HG03066 (cell line): Measurements from ENCODE around the gene PKHD1.

Experiments
- ATAC-seq: cut with Tn5 transposase; IDR thresholded peaks from one replicate; pipeline ENCODE4 v1.9.1; 2021; ENCODE audit warnings: low read depth; ENCODE audit not compliant: unreplicated experiment

Gene PKHD1, protein sequence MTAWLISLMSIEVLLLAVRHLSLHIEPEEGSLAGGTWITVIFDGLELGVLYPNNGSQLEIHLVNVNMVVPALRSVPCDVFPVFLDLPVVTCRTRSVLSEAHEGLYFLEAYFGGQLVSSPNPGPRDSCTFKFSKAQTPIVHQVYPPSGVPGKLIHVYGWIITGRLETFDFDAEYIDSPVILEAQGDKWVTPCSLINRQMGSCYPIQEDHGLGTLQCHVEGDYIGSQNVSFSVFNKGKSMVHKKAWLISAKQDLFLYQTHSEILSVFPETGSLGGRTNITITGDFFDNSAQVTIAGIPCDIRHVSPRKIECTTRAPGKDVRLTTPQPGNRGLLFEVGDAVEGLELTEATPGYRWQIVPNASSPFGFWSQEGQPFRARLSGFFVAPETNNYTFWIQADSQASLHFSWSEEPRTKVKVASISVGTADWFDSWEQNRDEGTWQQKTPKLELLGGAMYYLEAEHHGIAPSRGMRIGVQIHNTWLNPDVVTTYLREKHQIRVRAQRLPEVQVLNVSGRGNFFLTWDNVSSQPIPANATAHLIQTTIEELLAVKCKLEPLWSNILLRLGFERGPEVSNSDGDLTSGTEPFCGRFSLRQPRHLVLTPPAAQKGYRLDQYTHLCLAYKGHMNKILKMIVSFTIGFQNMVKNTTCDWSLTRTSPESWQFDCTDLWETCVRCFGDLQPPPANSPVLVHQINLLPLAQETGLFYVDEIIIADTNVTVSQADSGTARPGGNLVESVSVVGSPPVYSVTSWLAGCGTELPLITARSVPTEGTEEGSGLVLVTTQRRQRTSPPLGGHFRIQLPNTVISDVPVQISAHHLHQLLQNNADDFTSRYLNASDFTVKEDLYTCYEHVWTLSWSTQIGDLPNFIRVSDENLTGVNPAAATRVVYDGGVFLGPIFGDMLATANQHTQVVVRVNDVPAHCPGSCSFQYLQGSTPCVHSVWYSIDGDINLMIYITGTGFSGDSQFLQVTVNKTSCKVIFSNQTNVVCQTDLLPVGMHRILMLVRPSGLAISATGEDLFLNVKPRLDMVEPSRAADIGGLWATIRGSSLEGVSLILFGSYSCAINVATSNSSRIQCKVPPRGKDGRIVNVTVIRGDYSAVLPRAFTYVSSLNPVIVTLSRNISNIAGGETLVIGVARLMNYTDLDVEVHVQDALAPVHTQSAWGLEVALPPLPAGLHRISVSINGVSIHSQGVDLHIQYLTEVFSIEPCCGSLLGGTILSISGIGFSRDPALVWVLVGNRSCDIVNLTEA (N-terminal part only)

DNA sequence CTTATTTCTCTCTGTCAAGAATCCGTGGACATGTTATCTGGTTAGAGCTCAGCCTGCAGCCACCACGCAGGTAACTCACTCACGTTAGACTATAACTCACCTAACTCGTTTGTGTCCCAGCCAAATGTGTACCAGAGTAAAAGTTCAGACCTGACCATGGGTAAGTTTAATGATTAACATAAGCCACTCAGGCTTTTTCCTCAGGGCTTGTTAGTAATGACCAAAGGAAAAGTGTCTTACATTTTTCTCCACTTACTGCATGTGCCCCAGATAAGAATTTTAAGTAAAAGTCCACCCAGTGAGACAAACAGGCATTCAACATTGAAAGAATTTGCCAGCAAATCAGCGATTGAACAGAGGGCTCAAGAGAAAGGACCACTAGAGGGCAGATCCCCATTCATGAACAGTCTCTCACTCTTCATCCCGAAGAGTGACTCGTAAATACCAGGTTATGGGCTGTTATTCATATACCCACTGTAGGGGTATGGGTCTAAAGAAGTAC, at the start of gene PKHD1:
Gene PKHD1, minus strand, starts transcription at position 116 of the 502 bp plus-strand sequence. CDS start 2,680 bp downstream, outside the sequence.
- ATAC-seq: no peak

DNA sequence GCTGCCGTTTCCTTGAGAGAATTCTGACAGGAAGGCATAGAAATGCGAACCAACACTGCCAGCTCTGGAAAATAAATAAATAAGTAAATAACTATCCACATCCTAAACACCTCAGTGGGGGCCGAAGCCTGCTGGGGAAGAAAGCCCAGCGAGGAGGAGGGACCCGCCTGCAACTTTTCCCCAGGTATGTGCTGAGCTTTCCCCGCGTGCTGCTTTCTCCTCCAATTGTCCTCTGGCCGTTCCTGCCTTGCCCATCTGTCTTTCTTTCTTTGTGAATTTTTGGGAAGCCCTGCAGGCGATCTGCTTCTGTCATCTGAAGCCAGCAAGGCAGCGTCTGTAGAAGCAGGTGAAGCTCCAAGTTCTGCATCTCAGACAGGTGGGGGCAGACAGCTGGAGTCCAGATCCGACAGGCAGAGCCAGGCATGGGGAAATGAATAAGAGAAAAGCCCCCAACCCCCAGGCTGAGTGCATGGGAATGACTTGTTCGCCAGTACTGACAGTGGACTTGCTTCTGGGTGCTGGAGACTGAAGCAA, 49.6 kb upstream of the PKHD1 start:
- ATAC-seq: no peak

DNA sequence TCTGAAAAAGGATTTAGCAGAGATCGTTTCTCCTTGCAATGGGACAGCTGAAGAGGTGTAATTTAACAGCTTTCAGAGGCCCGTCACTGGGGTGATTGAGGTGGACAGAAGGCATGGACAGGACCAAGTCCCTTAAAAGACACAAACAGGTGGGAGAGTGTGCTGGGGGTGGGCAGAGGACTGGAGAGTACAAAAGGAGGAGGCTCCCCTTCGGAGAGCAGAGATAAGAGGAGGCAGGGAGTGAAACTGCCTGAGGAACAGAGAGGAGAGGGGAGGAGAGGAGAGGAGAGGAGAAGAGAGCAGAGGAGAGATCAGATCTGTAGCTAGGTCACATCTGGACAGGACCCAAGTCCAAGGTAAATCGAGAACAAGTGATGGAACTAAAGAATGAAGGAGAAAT, 48.6 kb upstream of the PKHD1 start:
- no peak for ATAC-seq

DNA sequence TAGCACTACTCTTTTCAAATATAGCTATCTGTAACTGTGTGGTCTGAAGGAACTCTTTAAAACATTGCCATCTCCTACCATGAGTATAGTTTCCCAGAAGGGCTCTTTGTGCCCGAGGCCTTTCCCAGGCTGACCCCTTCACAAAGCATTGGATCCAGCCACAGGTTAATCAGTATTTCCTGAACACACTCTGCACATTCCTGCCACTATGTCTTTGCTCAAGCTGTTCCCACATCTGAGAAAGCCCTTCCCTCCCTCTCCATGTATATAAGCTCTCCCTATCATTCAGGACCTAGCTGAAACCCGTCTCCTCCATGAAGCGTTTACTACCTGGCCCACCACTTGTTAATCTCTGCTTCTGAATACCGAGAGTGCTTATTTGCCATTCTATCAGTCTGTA, 47.8 kb upstream of the PKHD1 start:
- no peak for ATAC-seq

DNA sequence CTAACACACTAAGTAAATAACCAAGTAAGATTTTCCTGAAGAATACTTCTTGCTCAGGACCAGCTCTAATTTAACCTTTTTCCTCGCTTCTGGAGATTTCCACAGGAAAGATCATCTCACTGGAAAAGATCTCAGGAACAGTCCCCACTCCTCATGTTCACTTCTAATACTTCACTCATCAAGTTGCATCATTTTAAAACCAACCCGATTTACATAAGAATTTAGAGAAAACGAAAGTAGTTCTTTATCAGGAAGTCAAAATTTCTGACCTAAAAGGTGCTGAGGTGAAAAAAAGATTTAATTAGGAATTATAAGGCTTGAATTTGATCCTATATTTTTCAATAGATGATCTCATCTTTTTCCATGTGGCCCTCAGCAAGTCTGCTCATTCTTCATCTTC, 46.6 kb upstream of the PKHD1 start:
- no peak for ATAC-seq

DNA sequence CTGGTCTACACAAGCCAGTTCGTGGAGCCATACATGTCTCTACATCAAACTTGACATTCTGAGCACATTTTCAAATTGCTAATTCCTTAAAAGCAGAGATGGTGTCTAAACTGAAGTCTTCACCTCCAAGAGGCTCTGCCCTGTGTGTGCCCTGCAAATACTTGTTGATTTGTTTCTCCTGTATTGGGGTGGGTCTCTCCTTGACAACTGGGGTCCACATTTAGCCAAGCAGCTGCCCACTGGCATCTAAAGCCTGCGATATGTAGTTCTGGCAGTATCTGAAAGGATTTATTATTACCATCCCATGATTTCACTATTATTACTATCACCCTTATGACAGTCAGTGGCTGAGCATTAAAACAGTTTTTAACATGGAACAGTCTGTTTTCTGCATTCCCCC, 45.9 kb upstream of the PKHD1 start:
- ATAC-seq: no peak

DNA sequence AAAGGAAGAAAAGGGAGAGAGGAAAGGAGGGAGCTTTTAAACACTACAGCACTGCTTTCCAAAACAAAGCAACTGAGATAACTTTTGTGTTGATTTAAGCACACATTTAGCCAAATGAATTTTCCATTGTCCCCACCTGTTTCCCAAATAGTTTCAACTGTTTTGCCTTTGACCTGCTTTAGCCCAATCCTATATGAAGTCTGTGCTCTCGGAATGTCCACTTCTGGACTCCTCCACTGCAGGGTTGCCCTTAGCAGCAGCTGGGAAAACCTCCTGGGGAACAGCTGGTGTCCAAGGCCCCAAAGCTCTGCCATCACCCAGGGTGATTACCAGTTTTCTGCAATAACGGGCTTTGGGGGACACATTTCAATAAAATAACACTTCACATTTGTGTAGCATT, 44.9 kb upstream of the PKHD1 start:
- ATAC-seq: no peak

DNA sequence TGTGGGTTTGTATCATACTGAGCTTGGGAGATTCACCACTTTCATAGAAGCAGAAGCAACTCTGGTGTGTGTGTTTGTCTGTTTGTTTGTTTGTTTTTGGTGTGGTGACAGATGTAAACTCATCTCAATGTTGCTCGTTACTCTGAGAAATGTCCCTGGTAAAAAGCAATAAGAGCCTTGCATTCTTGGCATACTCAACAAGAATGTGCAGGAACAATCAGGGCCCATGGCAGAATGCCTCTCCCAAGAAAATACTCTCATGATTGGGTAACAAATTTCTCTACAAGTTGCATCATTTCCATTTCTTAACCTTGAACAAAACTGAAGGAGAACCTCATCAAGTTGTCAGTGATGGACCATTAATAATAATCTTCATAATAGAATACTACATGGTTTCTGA, 43.0 kb upstream of the PKHD1 start:
- no peak for ATAC-seq

DNA sequence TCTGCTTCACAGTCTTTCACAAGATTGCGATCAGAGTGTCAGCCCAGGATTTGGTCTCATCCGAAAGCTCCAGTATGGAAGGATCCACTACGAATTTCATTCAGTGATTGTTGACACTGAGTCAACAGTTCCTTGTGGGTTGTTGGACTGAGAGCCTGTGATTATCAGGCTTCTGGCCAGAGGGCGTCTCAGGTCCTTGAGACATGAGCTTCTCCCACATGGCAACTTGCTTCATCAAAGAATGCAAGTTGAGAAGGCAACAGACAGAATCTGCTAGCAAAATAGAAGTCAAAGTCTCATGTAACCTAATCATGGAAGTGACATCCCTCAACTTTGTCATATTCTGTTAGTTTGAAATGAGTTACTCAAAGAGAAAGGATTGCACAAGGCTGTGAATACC, 40.5 kb upstream of the PKHD1 start:
- ATAC-seq: no peak

DNA sequence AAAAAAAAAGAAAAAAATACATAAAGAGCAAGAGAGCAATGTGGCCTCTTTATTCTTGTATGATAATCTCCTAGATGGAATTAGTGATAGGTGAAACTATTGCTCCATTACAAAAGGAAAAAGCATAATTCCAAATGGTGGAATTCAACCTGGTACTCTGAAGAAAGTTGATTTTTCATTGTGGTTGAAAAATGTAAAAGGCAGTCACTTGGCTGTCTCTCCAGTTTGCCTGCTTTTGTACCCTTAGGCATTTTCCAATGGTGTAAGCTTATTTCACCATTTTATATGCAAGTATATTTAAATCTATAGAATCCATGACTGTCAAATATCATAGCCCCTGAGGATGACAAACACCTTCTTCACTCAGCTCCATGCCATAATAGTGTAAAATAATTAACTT, 38.8 kb upstream of the PKHD1 start:
- ATAC-seq: no peak

DNA sequence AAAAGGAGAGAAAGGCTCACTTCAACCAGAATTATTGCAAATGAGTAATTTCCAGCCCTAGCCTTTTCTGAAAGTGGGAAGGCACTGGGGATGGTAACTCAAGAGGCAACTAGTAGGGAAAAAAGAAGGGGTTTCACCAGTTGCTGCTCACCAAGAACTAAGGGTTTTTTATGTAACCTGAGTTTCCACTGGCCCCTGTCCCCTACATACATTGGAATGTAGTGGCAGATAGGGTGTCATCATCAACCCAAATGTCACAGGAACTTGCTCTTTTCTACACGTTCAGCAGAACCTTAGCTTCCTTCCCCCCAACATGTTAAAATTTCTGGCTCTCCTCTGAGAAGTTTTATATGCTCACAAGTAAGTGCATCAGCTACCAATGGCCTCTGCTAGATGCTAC, 38.2 kb upstream of the PKHD1 start:
- ATAC-seq: no peak

DNA sequence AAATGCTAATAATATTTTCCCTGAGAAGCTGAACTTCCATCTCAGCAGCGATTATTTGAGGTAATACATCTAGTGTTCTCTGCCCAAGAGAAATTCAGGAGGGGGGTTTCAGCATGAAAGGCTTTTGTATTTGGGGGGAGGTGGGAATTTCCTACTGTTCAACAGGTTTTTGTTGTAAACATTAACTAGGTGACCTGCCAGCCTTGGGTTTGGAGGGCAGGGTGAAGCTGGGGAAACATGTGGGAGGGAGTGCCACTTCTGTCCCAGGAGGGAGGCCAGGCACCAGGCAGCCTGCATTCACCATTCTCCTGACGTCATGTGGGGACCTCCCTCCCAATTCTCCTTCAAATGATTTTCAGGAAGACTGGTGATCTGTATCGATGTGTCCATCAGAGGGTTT, 37.7 kb upstream of the PKHD1 start:
- no peak for ATAC-seq

DNA sequence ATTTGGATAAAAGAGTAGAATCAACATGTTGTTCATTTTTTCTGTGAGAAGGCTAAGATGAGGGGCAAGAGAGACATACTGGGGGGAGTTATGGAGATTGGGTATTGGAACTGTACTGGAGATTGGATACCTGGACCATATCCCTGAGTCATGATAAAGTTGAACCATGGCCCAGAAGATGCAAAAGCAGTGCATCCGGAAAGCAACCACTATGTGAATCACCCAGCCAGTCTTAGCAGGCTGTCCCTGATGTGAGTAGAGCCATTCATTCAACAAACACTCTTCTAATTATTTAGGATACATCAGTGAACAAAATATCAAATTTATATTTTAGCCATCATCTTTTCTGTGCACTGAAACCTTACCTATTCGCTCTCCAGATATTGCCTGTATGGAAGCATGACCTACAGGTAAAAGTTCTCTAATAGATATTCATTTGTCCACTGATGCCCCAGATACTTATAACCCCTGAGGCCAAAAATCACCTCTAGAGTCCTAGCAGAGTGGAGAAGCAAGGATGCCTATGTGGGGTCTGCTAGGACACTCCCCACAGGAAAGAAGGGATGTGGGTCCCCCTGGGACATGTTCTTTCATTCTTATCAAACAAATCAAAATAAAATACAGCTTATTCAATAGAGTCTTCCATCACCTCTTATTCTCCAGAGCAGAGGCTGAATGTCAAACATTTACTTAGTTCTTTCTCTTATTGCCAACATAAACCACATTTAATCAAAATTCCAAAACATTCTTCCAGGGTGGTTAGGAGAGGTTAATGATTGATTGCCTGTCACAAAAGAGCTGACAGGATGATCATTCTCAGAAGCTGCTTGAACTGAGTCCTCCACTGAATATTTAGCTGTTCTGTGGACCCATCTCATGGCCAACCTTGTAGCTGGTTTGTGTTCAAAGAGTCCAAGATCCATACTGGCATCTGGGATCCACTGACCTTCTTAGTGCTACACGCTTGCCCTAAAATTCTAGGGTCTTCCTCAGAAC, 37.0 kb upstream of the PKHD1 start:
- no peak for ATAC-seq

DNA sequence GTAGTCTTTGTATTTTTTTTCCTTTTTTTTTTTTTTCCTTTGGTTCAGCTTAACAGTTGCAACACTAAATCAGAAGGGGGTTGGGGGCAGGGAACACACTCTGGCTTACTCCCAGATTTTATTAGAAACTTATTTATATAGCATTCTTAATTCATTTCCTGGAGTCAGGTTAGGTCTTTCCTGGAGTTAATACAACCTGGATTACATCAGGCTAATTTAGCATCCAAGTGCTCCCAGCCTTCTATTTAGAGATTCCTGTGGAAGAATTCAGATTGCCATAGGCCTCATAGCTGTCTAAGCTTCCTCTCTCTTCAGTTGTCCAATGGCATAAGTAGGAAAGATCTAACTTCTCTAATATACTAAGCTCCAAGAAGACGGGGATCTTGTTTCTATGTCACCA, 35.8 kb upstream of the PKHD1 start:
- ATAC-seq: no peak

DNA sequence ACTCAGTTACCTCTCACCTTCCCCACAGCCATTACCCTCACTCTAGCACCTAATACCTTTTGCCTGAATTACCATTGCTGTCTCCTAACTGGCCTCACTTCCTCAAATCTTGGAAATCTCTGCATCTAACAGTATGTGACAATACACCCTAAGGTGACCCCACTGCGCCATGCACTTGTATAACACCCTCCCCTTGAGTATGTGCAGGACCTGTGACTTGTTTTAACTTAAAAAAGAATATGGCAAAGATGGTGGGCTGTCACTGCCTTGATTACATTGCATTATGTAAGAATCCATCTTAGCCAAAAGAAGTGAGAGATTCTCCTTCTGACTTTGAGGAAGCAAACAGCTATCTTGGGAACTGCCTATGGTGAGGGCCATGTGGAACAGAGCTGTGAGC, 29.9 kb upstream of the PKHD1 start:
- no peak for ATAC-seq

DNA sequence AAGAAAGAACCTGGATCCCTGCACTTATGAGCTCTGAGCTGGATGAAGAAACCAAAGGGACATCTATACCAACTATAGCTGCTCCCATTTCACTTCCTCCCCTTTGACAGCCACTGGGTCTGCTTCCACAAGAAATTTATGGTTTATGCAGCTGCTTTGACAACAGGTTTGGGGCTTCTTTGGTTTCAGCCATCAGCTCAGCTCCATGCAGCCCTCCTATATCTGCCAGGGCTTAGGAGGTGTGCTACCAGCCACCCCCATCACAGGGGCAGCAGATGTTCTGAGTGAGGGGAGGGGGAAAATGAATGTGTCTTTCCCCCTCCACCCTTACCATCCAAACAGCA, 29.2 kb upstream of the PKHD1 start:
- ATAC-seq: no peak

DNA sequence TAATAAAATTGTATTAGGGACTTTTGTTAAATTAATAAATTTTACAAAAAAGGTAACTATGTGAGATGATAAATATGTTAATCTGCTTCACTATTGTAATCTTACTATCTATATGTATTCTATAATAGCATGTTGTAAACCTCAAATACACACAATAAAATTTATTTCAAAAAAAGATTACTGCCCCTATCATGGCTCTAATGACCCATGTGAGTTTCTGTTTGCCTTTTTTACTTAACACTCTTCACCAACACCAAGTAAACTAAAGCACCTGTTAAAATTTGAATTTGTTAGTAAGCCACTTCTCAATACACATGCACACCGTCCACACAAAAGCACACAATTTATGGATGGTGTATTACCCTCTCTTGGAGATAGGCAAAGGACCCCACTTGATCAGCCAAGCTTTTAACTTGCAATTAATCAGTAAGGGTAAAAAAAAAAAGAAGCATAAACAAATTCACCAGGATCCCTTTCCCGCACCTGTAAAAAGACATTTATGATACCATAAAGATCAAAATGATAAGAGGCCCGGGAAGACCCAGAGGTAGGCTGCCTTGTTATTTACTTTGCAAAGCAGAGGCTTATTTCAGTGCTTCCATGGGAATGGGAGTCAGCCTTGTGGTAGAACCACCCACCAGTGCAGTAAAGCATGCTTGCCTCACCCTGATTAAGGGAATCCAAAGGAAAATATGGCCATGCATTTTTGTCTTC, 28.6 kb upstream of the PKHD1 start:
- ATAC-seq: no peak

DNA sequence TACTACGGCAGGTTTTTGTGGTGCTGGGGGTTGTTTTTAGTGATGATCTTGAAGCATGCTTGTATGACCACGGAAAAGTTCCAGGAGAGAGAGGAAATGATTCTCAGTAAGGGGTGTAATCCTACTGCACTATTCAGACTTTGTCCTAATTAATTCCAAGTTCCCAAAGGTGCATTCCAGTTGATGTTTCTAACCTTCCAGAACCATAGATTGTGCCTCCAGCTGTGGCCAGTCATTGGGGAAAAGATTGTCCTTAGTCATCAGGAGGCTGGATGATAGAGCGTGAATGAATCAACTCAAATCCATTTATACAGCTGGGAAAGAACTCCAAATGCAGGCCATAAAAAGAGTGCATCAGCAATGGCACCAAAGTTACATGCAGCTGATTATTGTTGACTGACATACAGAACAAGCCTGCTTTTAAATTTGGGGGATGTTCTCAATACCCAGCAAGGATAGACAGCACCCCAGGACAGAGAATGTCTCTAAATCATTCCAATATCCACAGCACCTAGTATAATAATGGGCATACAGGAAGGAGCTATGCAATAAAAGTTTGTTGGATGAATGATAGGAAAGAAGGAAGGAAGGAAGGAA, 27.8 kb upstream of the PKHD1 start:
- ATAC-seq: no peak

DNA sequence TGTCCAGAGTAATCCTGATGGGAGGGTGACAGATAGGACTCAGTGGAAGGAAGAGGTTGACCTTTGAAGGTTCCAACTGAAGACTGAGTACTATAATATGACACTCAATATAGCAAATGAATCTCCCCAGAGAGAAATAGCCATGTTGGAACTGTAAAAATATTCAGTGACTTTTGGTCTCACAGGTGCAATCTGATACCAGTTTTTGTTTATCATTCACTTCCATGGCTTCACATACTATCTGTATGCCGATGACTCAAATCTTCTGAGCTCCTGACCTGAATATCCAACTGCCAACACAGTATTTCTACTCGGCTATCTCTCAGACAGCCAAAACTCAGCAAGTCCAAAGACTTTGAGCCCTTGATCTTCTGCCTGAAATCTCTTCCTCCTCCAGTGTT, 21.8 kb upstream of the PKHD1 start:
- ATAC-seq: no peak
